Body of pancreas (tissue), 4 donors: ENCODE results near the gene ZDHHC24. TPM values are rescaled to one million over a fixed set of nuclear protein-coding genes. Genes with fewer than 3 reads are reported as not detected.
A peak's percentile ranks its signal among the peaks of the same experiment; 100 is the strongest.

Source experiments
- ATAC-seq: fragments of 150-250 bp; one replicate; pipeline ENCODE4 v1.9.1; 2016
- DNase-seq, 4 donors: peaks; one replicate each; pipeline ENCODE4 v3.0.0-alpha.2; 2019
- H3K27ac ChIP-seq, 4 donors: fragments of 200-600 bp; sonication (generic); 1 replicate in 3 of 4; 2 replicates in 1 of 4; pipeline versions ENCODE4 v1.5.1 to v1.6.1; 2016 to 2019; ENCODE audit warnings: mild to moderate bottlenecking in 1 of 4, mixed read lengths in 1 of 4, moderate library complexity in 1 of 4
- H3K27me3 ChIP-seq, 2 donors: fragments of 200-600 bp; sonication (generic); one replicate each; pipeline ENCODE4 v1.6.0; 2016; ENCODE audit warnings: mild to moderate bottlenecking in 1 of 2
- H3K36me3 ChIP-seq, 2 donors: fragments of 200-600 bp; sonication (generic); replicated peaks in 1 of 2; 2 replicates each; pipeline ENCODE4 v1.5.1; 2016; ENCODE audit warnings: low read depth in 2 of 2; ENCODE audit not compliant: insufficient read depth in 1 of 2
- H3K4me1 ChIP-seq: fragments of 200-600 bp; sonication (generic); one replicate; pipeline ENCODE4 v1.6.0; 2016
- H3K4me3 ChIP-seq, 2 donors: fragments of 200-600 bp; sonication (generic); 1 replicate in 1 of 2; 2 replicates in 1 of 2; pipeline ENCODE4 v1.5.1; 2016 to 2019
- H3K9me3 ChIP-seq, 3 donors: fragments of 200-600 bp; sonication (generic); 1 replicate in 2 of 3; 2 replicates in 1 of 3; pipeline ENCODE4 v1.5.1; 2016
- POLR2A ChIP-seq, 3 donors: fragments of 450-650 bp; IDR thresholded peaks; one replicate each; pipeline ENCODE4 v1.6.1; 2016; ENCODE audit warnings: antibody characterized with exemption in 3 of 3, mild to moderate bottlenecking in 2 of 3
- WGBS, 2 donors: methylation state at CpG; one replicate each; pipeline ENCODE4 v1.1.5; 2017; 5-methylcytosine and 5-hydroxymethylcytosine counted together
- intact Hi-C: fragments of 100-400 bp; cut with DNase I; formaldehyde crosslinking; loops from one replicate; pipeline ENCODE4 v1.15.1; 2023
- total RNA-seq, 2 donors: library from RNA; depleted of rRNA; stranded (reverse); fragments of >200 nt; gene quantifications; one replicate each; pipeline ENCODE4 v1.1.0, GENCODE V29; 2016
- TF ChIP-seq, protein P1 (sequence below), 7 experiments: fragments of 450-650 bp in 4 of 7; fragments of 200-600 bp in 3 of 7; sonication (generic) in 3 of 7; IDR thresholded peaks; one replicate each; pipeline ENCODE4 v1.5.1; 2016 to 2019; ENCODE audit warnings: antibody characterized with exemption in 7 of 7

The ZDHHC24 gene
- total RNA-seq, 2 donors from 2014 or later: 15.8 to 22.3 TPM

DNA sequence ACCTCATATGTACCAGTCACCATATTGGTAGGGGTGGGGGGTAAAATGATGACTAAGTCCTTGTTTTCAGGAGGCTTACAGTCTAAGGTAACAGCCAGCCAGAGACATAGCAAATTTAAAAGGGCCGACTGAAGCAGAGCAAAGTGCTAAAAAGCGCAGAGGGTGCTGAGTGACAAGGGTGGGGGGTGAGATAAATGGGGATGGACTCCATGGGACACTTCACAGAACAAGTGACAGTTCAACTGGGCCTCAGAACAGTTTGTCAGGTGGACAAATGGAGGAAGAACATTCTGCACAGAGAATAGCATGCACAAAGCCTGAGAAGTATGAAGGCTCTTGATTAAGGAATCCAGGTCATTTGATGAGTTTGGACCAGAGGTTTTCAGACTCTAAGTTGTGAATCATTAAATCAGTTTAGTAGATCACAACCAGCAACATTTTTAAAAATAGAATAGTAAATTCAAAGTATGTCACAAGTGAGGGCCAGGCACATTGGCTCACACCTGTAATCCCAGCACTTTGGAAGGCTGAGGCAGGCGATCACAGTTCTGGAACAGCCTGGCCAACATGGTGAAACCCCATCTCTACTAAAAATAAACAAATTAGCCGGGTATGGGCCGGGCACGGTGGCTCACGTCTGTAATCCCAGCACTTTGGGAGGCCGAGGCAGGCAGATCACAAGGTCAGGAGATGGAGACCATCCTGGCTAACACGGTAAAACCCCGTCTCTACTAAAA lies 21.4 kb downstream of the ZDHHC24 start:
- Histone ChIP-seq H3K9me3 (no peaks in the 10 kb centered on the region), H3K36me3 (peaks cover 0 to 23% of the 10 kb centered on the region in 2 donors), H3K4me3 (no peak overlapping the region), H3K27ac (no peak overlapping the region), H3K4me1 (no peaks in the 10 kb centered on the region), H3K27me3 (no peaks in the 10 kb centered on the region)
- intact Hi-C loops: no loop called here
- DNase-seq: no peak
- no peak for ATAC-seq
- TF ChIP-seq POLR2A (IDR thresholded peaks at IDR 0.05): no peak
- TF ChIP-seq, protein P1, sequence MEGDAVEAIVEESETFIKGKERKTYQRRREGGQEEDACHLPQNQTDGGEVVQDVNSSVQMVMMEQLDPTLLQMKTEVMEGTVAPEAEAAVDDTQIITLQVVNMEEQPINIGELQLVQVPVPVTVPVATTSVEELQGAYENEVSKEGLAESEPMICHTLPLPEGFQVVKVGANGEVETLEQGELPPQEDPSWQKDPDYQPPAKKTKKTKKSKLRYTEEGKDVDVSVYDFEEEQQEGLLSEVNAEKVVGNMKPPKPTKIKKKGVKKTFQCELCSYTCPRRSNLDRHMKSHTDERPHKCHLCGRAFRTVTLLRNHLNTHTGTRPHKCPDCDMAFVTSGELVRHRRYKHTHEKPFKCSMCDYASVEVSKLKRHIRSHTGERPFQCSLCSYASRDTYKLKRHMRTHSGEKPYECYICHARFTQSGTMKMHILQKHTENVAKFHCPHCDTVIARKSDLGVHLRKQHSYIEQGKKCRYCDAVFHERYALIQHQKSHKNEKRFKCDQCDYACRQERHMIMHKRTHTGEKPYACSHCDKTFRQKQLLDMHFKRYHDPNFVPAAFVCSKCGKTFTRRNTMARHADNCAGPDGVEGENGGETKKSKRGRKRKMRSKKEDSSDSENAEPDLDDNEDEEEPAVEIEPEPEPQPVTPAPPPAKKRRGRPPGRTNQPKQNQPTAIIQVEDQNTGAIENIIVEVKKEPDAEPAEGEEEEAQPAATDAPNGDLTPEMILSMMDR (IDR thresholded peaks at IDR 0.05): no peak
- WGBS, 2 donors: 92 to 94% methylated on average over 10 of the region's 10 CpGs

DNA sequence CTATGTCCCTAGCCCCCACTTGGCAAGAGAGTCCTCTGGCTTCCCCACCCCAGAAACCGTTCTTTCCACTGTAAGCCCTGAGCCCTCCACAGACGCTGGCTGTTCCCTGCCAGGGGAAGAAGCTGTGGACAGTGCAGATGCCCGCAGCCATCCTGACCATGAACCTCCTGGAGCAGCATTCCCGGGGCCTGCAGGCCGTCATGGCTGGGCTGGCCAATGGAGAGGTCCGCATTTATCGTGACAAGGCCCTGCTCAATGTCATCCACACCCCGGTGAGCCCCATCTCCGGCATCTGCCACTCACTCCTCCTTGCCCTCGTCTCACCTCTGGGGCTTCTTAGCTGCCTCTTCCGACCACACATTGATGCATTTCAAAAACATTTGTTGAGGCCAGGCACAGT lies 22.2 kb downstream of the ZDHHC24 start:
- no peaks in the 10 kb centered on the region for H3K9me3 ChIP-seq
- H3K4me3 ChIP-seq: no peak overlapping the region
- H3K4me1 ChIP-seq: no peaks in the 10 kb centered on the region
- 90 to 95% methylated on average over 2 to 11 of the region's 11 CpGs for WGBS, 2 donors
- ATAC-seq: no peak
- DNase-seq: no peak
- H3K27me3 ChIP-seq: no peaks in the 10 kb centered on the region
- intact Hi-C loops: no loop called here
- H3K27ac ChIP-seq: no peak overlapping the region
- TF ChIP-seq, protein P1 (IDR thresholded peaks at IDR 0.05): no peak
- TF ChIP-seq POLR2A (IDR thresholded peaks at IDR 0.05): no peak
- peaks cover 0 to 25% of the 10 kb centered on the region in 2 donors for H3K36me3 ChIP-seq

DNA sequence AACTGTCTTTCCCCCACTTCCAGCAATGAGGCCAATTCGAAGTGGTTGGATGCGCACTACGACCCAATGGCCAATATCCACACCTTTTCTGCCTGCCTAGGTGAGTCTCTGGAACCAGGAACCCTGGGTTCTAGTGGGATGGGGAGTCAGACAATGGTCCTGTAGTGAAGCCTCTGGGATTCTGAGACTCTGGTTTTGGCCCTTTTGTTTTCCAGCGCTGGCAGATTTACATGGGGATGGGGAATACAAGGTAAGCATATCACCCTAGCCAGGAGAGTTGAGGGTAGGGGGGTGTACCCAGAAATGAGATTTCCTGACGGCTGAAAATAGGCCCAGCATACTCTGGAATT lies 34.9 kb downstream of the ZDHHC24 start:
- DNase-seq (no peak), ATAC-seq (peak; percentile 9)
- 3 to 8% methylated on average over 5 of the region's 5 CpGs for WGBS, 2 donors
- peaks cover 14% of the 10 kb centered on the region for H3K4me1 ChIP-seq
- H3K27ac ChIP-seq: peak overlapping the region in 3 of 4 donors; percentile 41 to 57 (median 53)
- H3K36me3 ChIP-seq: no peaks in the 10 kb centered on the region
- TF ChIP-seq POLR2A (IDR thresholded peaks at IDR 0.05): no peak
- TF ChIP-seq, protein P1 (IDR thresholded peaks at IDR 0.05): no peak
- H3K4me3 ChIP-seq: peak overlapping the region; percentile 60 to 62
- no peaks in the 10 kb centered on the region for H3K9me3 ChIP-seq
- intact Hi-C loops: no loop called here
- H3K27me3 ChIP-seq: no peaks in the 10 kb centered on the region

DNA sequence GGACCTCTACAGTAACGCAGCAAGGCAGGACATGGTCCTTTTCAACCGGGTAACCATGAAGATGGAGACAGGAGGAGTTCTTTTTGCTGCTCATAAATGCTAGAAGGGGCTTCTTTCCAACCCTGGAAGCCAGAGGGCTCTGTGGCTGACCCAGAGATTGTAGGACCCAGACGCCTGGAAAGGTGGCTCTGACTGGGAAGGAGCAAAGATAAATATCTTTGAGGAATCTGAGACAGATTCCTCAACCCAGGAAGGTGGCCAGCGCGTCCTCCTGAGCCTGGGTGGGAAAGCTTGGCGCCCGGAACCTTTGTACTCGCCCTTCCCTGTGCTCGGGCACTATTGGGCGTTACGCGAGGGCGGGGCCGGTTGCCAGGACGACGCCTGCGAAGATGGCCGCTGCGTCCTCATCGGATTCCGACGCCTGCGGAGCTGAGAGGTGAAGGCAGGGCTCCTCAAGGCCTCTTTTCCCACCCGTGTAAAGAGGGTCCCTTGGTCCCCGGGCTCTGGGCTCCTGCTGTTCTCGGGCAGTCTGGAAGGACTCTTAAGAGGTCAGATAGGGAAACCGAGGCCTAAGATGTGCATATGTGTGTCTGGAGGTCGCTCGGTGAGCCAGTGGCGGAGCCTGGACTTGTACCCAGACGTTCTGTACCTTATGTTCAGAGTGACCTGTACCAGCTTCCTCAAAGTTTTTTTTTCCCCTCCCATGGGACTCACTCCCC lies 35.4 kb downstream of the ZDHHC24 start, which contains the start of gene BBS1:
Gene BBS1, plus strand, starts transcription at position 365 of the 719 bp plus-strand sequence. Its CDS starts 25 bp downstream, at position 390.
- DNase-seq (peak; percentile 87 to 92 (median 88)), ATAC-seq (peak; percentile 98)
- TF ChIP-seq, protein P1 (IDR thresholded peaks at IDR 0.05): no peak
- TF ChIP-seq POLR2A (IDR thresholded peaks at IDR 0.05): peak in 2 of 3 donors; percentile 65 to 77
- intact Hi-C loops: no loop called here
- peaks cover 14% of the 10 kb centered on the region for H3K4me1 ChIP-seq
- 0% methylated on average over 9 to 31 of the region's 31 CpGs for WGBS, 2 donors
- H3K4me3 ChIP-seq: peak within 1 kb of the TSS; percentile 60 to 62
- no peaks in the 10 kb centered on the region for H3K36me3 ChIP-seq
- peak within 1 kb of the TSS in 3 of 4 donors; percentile 41 to 57 (median 53) for H3K27ac ChIP-seq
- no peaks in the 10 kb centered on the region for H3K9me3 ChIP-seq
- no peaks in the 10 kb centered on the region for H3K27me3 ChIP-seq
